Measurements from ENCODE around the gene PEDS1.

DNA sequence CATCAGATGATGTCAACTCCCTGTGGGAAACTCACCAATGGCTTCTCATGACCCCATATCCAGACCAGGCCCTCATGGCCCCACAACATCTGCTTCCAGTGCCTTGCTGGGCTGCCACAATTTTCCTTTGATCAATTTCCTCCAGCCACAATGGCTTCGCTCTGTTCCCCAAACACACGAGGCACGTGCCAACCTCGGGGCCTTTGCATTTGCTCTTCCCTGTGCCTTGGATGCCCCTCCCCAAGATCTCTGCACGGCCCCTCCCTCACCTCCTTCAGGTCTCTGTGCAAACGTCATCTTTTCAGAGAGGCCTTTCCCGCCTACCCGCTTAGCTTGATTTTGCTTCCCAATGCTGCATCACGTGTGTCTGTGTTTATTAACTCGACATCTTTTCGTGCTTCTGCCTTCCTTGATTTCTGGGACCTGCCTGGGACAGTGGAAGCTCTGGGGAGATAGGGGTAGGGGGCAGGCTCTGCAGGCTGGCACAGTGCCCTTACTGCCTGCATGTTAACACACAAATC lies 13.1 kb downstream of the PEDS1 start:
- TF ChIP-seq CTCF (IDR thresholded peaks at IDR 0.05) (no peak), EZH2 (IDR thresholded peaks at IDR 0.05) (no peak), EZH2phosphoT487 (IDR thresholded peaks at IDR 0.05) (no peak)
